GM12873 (cell line): ENCODE results near the gene SLC34A1.
A peak's percentile ranks its signal among the peaks of the same experiment; 100 is the strongest.

Experiments
- TF ChIP-seq, protein P1 (sequence below): IDR thresholded peaks from 2 replicates; pipeline ENCODE4 v1.5.1; 2012; ENCODE audit warnings: low read depth, mild to moderate bottlenecking, moderate library complexity, low read length, control low read depth; ENCODE audit not compliant: insufficient read depth; ENCODE audit errors: missing control alignments

The SLC34A1 gene

DNA sequence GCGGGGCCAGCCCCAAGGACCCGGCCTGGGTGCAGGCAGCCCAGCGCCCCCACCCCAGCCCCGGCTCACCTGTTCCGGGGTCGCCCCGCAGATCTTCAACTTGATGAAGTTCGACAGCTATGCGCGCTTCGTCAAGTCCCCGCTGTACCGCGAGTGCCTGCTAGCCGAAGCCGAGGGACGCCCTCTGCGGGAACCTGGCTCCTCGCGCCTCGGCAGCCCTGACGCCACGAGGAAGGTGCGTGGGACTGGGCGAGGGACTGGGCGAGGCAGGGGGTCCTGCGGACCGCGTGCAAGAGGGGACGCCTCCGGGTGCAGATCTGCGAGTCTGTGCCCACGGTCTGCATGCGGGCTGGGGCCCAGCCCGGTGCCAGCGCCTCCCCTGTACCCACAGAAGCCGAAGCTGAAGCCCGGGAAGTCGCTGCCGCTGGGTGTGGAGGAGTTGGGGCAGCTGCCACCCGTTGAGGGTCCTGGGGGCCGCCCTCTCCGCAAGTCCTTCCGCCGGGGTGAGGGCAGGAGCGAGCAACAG is 16.8 kb upstream of the SLC34A1 start:
- TF ChIP-seq, protein P1, sequence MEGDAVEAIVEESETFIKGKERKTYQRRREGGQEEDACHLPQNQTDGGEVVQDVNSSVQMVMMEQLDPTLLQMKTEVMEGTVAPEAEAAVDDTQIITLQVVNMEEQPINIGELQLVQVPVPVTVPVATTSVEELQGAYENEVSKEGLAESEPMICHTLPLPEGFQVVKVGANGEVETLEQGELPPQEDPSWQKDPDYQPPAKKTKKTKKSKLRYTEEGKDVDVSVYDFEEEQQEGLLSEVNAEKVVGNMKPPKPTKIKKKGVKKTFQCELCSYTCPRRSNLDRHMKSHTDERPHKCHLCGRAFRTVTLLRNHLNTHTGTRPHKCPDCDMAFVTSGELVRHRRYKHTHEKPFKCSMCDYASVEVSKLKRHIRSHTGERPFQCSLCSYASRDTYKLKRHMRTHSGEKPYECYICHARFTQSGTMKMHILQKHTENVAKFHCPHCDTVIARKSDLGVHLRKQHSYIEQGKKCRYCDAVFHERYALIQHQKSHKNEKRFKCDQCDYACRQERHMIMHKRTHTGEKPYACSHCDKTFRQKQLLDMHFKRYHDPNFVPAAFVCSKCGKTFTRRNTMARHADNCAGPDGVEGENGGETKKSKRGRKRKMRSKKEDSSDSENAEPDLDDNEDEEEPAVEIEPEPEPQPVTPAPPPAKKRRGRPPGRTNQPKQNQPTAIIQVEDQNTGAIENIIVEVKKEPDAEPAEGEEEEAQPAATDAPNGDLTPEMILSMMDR, result no peak

DNA sequence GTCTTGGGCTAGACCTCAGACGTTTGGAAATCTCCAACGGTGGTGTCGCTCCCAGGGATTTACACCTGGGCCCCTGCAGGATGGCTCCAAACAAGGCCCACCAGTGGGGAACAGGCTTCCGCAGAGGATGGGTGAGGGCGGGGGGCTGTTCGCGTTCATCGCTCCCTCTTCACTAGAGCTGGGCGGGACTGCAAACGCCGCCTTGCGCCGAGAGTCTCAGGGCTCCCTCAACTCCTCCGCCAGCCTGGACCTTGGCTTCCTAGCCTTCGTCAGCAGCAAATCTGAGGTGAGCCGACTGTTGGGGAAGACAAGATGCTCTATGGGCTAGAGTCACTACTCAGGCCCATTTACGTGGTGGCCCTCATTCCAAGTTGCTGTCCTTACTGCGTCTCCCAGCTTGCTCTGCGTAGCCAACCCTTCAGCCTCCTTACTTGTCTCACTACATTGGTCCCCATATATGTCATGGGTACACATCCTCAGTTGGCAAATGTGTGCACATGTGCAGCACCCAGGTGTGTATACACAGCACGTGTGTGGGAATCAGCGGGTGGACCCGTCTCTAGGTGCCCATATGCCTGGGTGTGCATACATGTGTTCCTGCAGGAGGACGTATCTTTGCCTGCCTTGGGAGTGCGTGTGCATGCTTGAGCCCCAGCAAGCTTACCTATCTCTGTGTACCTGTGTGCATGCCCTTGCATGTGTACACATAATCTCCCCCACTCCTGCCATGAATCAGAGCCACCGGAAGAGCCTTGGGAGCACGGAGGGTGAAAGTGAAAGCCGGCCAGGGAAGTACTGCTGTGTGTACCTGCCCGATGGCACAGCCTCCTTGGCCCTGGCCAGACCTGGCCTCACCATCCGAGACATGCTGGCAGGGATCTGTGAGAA is 16.0 kb upstream of the SLC34A1 start:
- TF ChIP-seq, protein P1, result no peak

- TF ChIP-seq, protein P1, result peak; percentile 85
Observed at GRCh38 chr5:177368869-177369644, 15.2 kb upstream of the SLC34A1 start.

DNA sequence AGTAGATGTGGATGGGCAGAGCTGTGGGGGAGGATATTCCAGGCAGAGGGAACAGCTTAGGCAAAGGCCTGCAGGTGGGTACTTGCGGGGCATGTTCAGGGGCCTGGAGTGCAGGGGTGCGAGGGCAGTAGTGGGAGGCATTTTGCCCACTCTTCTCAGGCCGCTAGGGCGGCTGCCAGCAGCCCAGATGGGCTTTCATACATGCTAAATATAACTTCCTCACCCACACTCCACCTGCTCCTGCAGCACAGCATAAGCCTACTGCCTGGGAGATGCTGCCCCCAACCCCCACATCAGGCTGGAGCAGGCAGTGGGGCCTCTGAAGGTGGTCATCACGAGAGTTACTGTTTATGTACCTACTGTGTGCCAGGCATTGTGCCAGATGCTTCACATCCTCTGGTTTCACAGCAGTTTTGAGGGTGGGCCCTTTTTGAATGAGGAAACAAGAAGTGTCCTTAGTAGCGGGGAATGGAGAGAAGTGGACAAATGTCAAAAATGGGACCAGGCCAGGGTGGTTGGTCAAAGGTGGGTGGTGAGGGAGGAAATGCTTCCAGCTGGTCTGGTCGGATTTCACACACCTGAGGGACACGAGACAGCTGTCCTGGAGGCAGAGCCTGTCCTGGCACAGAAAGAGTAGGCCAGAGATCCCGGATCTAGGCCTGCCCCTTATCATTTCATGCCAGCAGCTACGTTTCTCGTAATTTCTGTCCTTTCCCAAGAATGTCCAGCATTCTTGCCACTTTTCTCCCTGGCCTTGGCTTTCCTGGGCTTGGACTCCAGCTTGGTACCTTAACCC is 14.4 kb upstream of the SLC34A1 start:
- TF ChIP-seq, protein P1, result no peak

DNA sequence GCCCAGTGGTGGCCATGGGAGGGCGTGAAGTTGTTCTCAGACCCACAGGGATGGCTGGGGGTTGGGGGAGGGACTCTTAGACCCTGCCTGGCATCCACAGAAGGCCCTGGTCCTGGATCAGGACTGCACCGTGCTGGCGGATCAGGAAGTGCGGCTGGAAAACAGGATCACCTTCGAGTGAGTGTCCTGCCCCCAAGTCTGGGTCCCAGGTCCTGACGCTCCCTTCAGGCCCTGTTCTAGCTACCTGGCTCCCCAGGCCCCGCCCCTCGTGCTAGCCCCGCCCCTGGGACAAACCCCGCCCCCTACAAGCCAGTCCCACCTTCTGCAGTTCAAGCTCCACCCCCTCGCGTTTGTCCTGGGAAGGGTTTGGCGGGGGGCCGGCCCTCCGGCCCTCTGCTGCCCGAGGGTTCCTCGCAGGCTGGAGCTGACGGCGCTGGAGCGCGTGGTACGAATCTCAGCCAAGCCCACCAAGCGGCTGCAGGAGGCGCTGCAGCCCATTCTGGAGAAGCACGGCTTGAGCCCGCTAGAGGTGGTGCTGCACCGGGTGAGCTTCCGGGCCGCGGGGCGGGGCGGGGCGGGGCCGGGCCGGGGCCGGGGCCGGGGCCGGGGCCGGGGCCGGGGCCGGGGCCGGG is 13.6 kb upstream of the SLC34A1 start:
- TF ChIP-seq, protein P1, result no peak

GRCh38 chr5:177371120-177372033 is 12.9 kb upstream of the SLC34A1 start:
- TF ChIP-seq, protein P1, result no peak
